SK-N-SH (cell line): ENCODE results near the gene MACROD2. TPM values are rescaled to one million over a fixed set of nuclear protein-coding genes. Genes with fewer than 3 reads are reported as not detected.
A peak's percentile ranks its signal among the peaks of the same experiment; 100 is the strongest.

ENCODE experiments used
- CTCF ChIA-PET: fragments of 300-600, 350-600 bp; formaldehyde crosslinking; extraction: SDS; loops from one replicate; lab custom pipeline; 2021; lab: Yijun Ruan, JAX
- POLR2A ChIA-PET: fragments of 350-600 bp; sonication (Branson Sonifier 250); formaldehyde crosslinking; extraction: SDS; loops from one replicate; lab custom pipeline; 2020; ENCODE audit warnings: antibody characterized with exemption, inconsistent platforms; lab: Yijun Ruan, JAX
- DNase-seq: peaks from one replicate; pipeline ENCODE4 v3.0.0; 2012
- H2AFZ ChIP-seq: fragments of 200-600 bp; sonication (generic); 2 replicates; pipeline ENCODE4 v1.8.1; 2016; ENCODE audit warnings: antibody characterized with exemption, mild to moderate bottlenecking, low read depth
- H3F3A ChIP-seq: fragments of 200-600 bp; sonication (generic); replicated peaks from 2 replicates; pipeline ENCODE3; 2016; ENCODE audit warnings: antibody characterized with exemption, mild to moderate bottlenecking; ENCODE audit not compliant: insufficient read depth
- H3K27ac ChIP-seq, 2 experiments: fragments of 200-500 bp in 1 of 2; fragments of 200-600 bp in 1 of 2; sonication (Bioruptor generic) in 1 of 2; sonication (generic), shearing (Covaris generic) in 1 of 2; 2 replicates each; pipeline versions ENCODE4 v1.5.1 to v1.6.1; 2014 to 2016; ENCODE audit warnings: low read depth in 2 of 2, inconsistent platforms in 1 of 2, low read length in 1 of 2, mild to moderate bottlenecking in 1 of 2, mixed read lengths in 1 of 2
- H3K27me3 ChIP-seq: fragments of 200-600 bp; sonication (generic), shearing (Covaris generic); 2 replicates; pipeline ENCODE4 v1.6.1; 2016; ENCODE audit warnings: mixed run types; ENCODE audit not compliant: insufficient read depth
- H3K36me3 ChIP-seq, 2 experiments: fragments of 200-500 bp in 1 of 2; fragments of 200-600 bp in 1 of 2; sonication (Bioruptor generic) in 1 of 2; sonication (generic) in 1 of 2; replicated peaks in 1 of 2; 2 replicates each; pipeline versions ENCODE3 to v1.5.1; 2014 to 2016; ENCODE audit warnings: low read length in 1 of 2, mild to moderate bottlenecking in 1 of 2; ENCODE audit not compliant: insufficient read depth in 2 of 2, control insufficient read depth in 1 of 2
- H3K4me1 ChIP-seq, 2 experiments: fragments of 200-500 bp in 1 of 2; fragments of 200-600 bp in 1 of 2; sonication (Bioruptor generic) in 1 of 2; sonication (generic), shearing (Covaris generic) in 1 of 2; 2 replicates each; pipeline versions ENCODE4 v1.5.1 to v1.6.1; 2014 to 2016; ENCODE audit warnings: low read depth in 1 of 2, low read length in 1 of 2, mixed run types in 1 of 2; ENCODE audit not compliant: insufficient read depth in 2 of 2, control insufficient read depth in 1 of 2
- H3K4me2 ChIP-seq: fragments of 200-600 bp; sonication (generic), shearing (Covaris generic); 2 replicates; pipeline ENCODE4 v1.6.1; 2017; ENCODE audit warnings: mixed run types
- H3K4me3 ChIP-seq, 2 experiments: fragments of 200-500 bp in 1 of 2; fragments of 200-600 bp in 1 of 2; sonication (Bioruptor generic) in 1 of 2; sonication (generic), shearing (Covaris generic) in 1 of 2; 2 replicates each; pipeline versions ENCODE4 v1.5.1 to v1.8.1; 2014 to 2016; ENCODE audit warnings: low read depth in 2 of 2, inconsistent platforms in 1 of 2, low read length in 1 of 2, mild to moderate bottlenecking in 1 of 2, mixed read lengths in 1 of 2, moderate library complexity in 1 of 2
- H3K79me2 ChIP-seq: fragments of 200-600 bp; sonication (generic); 2 replicates; pipeline ENCODE4 v1.8.1; 2017; ENCODE audit warnings: mild to moderate bottlenecking; ENCODE audit not compliant: insufficient read depth
- H3K9ac ChIP-seq: fragments of 200-600 bp; sonication (generic); 2 replicates; pipeline ENCODE4 v1.6.1; 2017; ENCODE audit warnings: mixed run types
- H3K9me2 ChIP-seq: fragments of 200-600 bp; sonication (generic); 2 replicates; pipeline ENCODE4 v1.6.1; 2017; ENCODE audit warnings: mixed run types
- H3K9me3 ChIP-seq: fragments of 200-600 bp; sonication (generic); 2 replicates; pipeline ENCODE4 v1.6.1; 2017; ENCODE audit warnings: mixed run types, mild to moderate bottlenecking, moderate library complexity
- H4K20me1 ChIP-seq: fragments of 200-600 bp; sonication (generic); 2 replicates; pipeline ENCODE4 v1.6.1; 2017; ENCODE audit warnings: mild to moderate bottlenecking, mixed run types; ENCODE audit not compliant: insufficient read depth
- EP300 ChIP-seq, 2 experiments: IDR thresholded peaks; 2 replicates each; pipeline versions ENCODE4 v1.4.0 to v1.6.1; 2012; ENCODE audit warnings: borderline replicate concordance in 1 of 2, low read depth in 1 of 2, low read length in 1 of 2
- GABPA ChIP-seq: IDR thresholded peaks from 2 replicates; pipeline ENCODE4 v1.4.0; 2012; ENCODE audit warnings: low read depth, mild to moderate bottlenecking
- GATA2 ChIP-seq: sonication (generic); formaldehyde crosslinking; IDR thresholded peaks from 2 replicates; pipeline ENCODE4 v1.5.0; 2020; ENCODE audit warnings: mild to moderate bottlenecking, missing genetic modification reagents
- JUND ChIP-seq: IDR thresholded peaks from 2 replicates; pipeline ENCODE4 v1.4.0; 2012
- MAX ChIP-seq: IDR thresholded peaks from 2 replicates; pipeline ENCODE4 v1.4.0; 2012; ENCODE audit warnings: low read depth
- MXI1 ChIP-seq: IDR thresholded peaks from 2 replicates; pipeline ENCODE4 v1.6.1; 2012; ENCODE audit warnings: mild to moderate bottlenecking, low read depth, low read length, improper control_type of control experiment
- NFIC ChIP-seq: IDR thresholded peaks from 2 replicates; pipeline ENCODE4 v1.4.0; 2012; ENCODE audit warnings: borderline replicate concordance
- PBX3 ChIP-seq: IDR thresholded peaks from 2 replicates; pipeline ENCODE4; 2012
- POLR2AphosphoS5 ChIP-seq: IDR thresholded peaks from 2 replicates; pipeline ENCODE4 v1.6.1; 2012; ENCODE audit warnings: low read depth, low read length
- RAD21 ChIP-seq: IDR thresholded peaks from 2 replicates; pipeline ENCODE4 v1.6.1; 2012; ENCODE audit warnings: mild to moderate bottlenecking, low read length
- TCF12 ChIP-seq: IDR thresholded peaks from 2 replicates; pipeline ENCODE4 v1.4.0; 2012
- TEAD4 ChIP-seq: IDR thresholded peaks from 2 replicates; pipeline ENCODE4 v1.4.0; 2012; ENCODE audit warnings: mild to moderate bottlenecking, borderline replicate concordance; ENCODE audit not compliant: insufficient read depth
- USF1 ChIP-seq: IDR thresholded peaks from 2 replicates; pipeline ENCODE4 v1.4.0; 2012; ENCODE audit warnings: low read depth, borderline replicate concordance
- WGBS: methylation state at CpG from one replicate; pipeline ENCODE4 v1.1.6; 2017; ENCODE audit warnings: low lambda C conversion rate; 5-methylcytosine and 5-hydroxymethylcytosine counted together
- polyA plus RNA-seq, 3 experiments: library from polyadenylated mRNA; depleted of rRNA; stranded (reverse); fragments of >200 nt; gene quantifications; 2 replicates each; pipeline ENCODE4 v1.2.3, GENCODE V29; 2012

The MACROD2 gene
- polyA plus RNA-seq, 1 of the 3 experiments (the other 2 are of a cell fraction), result 0.33 TPM

- H3K36me3 ChIP-seq, result no peaks in the 10 kb centered on the region
- ChIA-PET CTCF (interaction anchor here (0.9 to 1.3 kb wide), 4 partner anchors 25 to 1592 kb away, joined by 3 to 4 read pairs (median 3); no protein-coding TSS in a partner anchor), POLR2A (no interaction called here)
- H3F3A ChIP-seq, result no peaks in the 10 kb centered on the region
- H3K4me3 ChIP-seq, result no peak overlapping the region
- no peak overlapping the region for H3K9ac ChIP-seq
- peaks cover 0 to 2% of the 10 kb centered on the region in 2 experiments; a peak in 2 of 4 replicates for H3K4me1 ChIP-seq
- TF ChIP-seq GATA2 (CRISPR knock-in tag) (peak; percentile 31; the same call in 1 of the 2 replicates), TCF12 (peak; percentile 63), EP300 (IDR thresholded peaks at IDR 0.05; ENCODE audit: borderline replicate concordance in 1 of 2, low read depth in 1 of 2, low read length in 1 of 2) (peak in 1 of 2 experiments; percentile 48; a peak in 2 of 4 replicates), TEAD4 (peak; percentile 10; the same call in 1 of the 2 replicates), RAD21 (0 out of 2 replicates have a peak, but pooled peaks have one; percentile 1), MXI1 (no peak), USF1 (no peak), JUND (0 out of 2 replicates have a peak, but pooled peaks have one; percentile 9), PBX3 (peak; percentile 18; the same call in 1 of the 2 replicates)
- no peak for DNase-seq
- 25% methylated on average over 3 of the region's 3 CpGs for WGBS
- H3K27ac ChIP-seq, result no peak overlapping the region
- H4K20me1 ChIP-seq, result no peaks in the 10 kb centered on the region
- H3K9me2 ChIP-seq, result no peaks in the 10 kb centered on the region
- no peaks in the 10 kb centered on the region for H3K79me2 ChIP-seq
- H3K27me3 ChIP-seq, result no peaks in the 10 kb centered on the region
- no peak overlapping the region for H2AFZ ChIP-seq
- no peaks in the 10 kb centered on the region for H3K9me3 ChIP-seq
- no peak overlapping the region for H3K4me2 ChIP-seq
These were observed 1932.8 kb downstream of the MACROD2 start for GRCh38 chr20:15927893-15928650.

GRCh38 chr20:15928946-15929345, 1933.6 kb downstream of the MACROD2 start:
- POLR2A ChIA-PET, result no interaction called here
- CTCF ChIA-PET, result interaction anchor here (0.9 to 1.3 kb wide), 5 partner anchors 8 to 1739 kb away, joined by 3 to 5 read pairs (median 3); no protein-coding TSS in a partner anchor
- Histone ChIP-seq H3K27me3 (no peaks in the 10 kb centered on the region), H3K9me2 (no peaks in the 10 kb centered on the region), H3K27ac (no peak overlapping the region), H3K36me3 (no peaks in the 10 kb centered on the region), H4K20me1 (no peaks in the 10 kb centered on the region), H3K4me1 (peaks cover 0 to 2% of the 10 kb centered on the region in 2 experiments; a peak in 2 of 4 replicates), H3K4me2 (no peak overlapping the region), H3K4me3 (no peak overlapping the region), H3K9me3 (no peaks in the 10 kb centered on the region), H3F3A (no peaks in the 10 kb centered on the region), H2AFZ (no peak overlapping the region), H3K79me2 (no peaks in the 10 kb centered on the region), H3K9ac (no peak overlapping the region)
- no peak for DNase-seq
- TF ChIP-seq MAX, result no peak
- no peak for TF ChIP-seq NFIC
- no peak for TF ChIP-seq GABPA
- TF ChIP-seq POLR2AphosphoS5, result no peak
